Measurements from ENCODE around the gene PLPPR5.

PLPPR5 gene

GRCh38 chr1:98893371-98893770 lies 111.3 kb downstream of the PLPPR5 start:
- TF ChIP-seq EZH2 (optimal IDR thresholded peaks at IDR 0.05; ENCODE audit: low read depth, low read length) (no peak), EZH2phosphoT487 (IDR thresholded peaks at IDR 0.05; ENCODE audit: low read length) (no peak), CTCF (IDR thresholded peaks at IDR 0.05; ENCODE audit: low read length) (no peak)
- no peak overlapping the region for H3K4me3 ChIP-seq (ENCODE audit: low read length)
- H3K27ac ChIP-seq (ENCODE audit: low read length): no peak overlapping the region
- H3K4me2 ChIP-seq (ENCODE audit: low read depth, low read length): no peak overlapping the region
- H2AFZ ChIP-seq (ENCODE audit: low read length): no peak overlapping the region
- no peaks in the 10 kb centered on the region for H3K9me3 ChIP-seq (replicated peaks; ENCODE audit: insufficient read depth, low read length)
- DNase-seq: no peak
- no peaks in the 10 kb centered on the region for H3K79me2 ChIP-seq (ENCODE audit: low read length)
- no peaks in the 10 kb centered on the region for H3F3A ChIP-seq (ENCODE audit: insufficient read depth, low read length)
- no peaks in the 10 kb centered on the region for H3K36me3 ChIP-seq (replicated peaks; ENCODE audit: insufficient read depth, low read length)
- H3K9me2 ChIP-seq (replicated peaks; ENCODE audit: insufficient read depth, low read length): no peaks in the 10 kb centered on the region
- no peak overlapping the region for H3K9ac ChIP-seq (ENCODE audit: low read length)
- no peaks in the 10 kb centered on the region for H4K20me1 ChIP-seq (ENCODE audit: insufficient read depth, low read length)
- H3K27me3 ChIP-seq (replicated peaks; ENCODE audit: insufficient read depth, low read length): no peaks in the 10 kb centered on the region
- H3K4me1 ChIP-seq (ENCODE audit: low read length): no peaks in the 10 kb centered on the region

DNA sequence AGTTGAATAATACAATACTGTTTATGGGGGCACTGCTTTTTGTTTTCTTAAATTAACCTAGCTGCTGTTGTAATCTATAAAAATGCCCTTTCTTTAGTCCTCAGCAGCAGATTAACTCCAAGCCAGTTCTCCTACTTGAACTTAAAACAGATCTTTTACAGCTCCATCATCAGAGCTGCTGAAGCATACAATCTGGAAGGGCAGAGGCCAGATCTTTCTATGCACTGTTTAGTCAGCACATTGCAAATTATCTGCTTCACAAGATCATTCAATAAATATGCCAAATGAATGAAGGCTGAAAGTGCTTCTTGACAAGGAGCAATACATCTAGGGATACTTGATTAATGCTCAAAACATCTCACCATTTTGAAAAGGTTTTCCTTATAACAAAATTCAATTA lies 115.8 kb downstream of the PLPPR5 start:
- no peaks in the 10 kb centered on the region for H3K9me2 ChIP-seq (replicated peaks; ENCODE audit: insufficient read depth, low read length)
- no peak overlapping the region for H3K4me2 ChIP-seq (ENCODE audit: low read depth, low read length)
- TF ChIP-seq EZH2phosphoT487 (IDR thresholded peaks at IDR 0.05; ENCODE audit: low read length) (no peak), EZH2 (optimal IDR thresholded peaks at IDR 0.05; ENCODE audit: low read depth, low read length) (no peak), CTCF (IDR thresholded peaks at IDR 0.05; ENCODE audit: low read length) (no peak)
- DNase-seq: no peak
- H2AFZ ChIP-seq (ENCODE audit: low read length): no peak overlapping the region
- H4K20me1 ChIP-seq (ENCODE audit: insufficient read depth, low read length): no peaks in the 10 kb centered on the region
- no peak overlapping the region for H3K4me3 ChIP-seq (ENCODE audit: low read length)
- no peaks in the 10 kb centered on the region for H3K36me3 ChIP-seq (replicated peaks; ENCODE audit: insufficient read depth, low read length)
- H3K9me3 ChIP-seq (replicated peaks; ENCODE audit: insufficient read depth, low read length): no peaks in the 10 kb centered on the region
- H3K79me2 ChIP-seq (ENCODE audit: low read length): no peaks in the 10 kb centered on the region
- no peak overlapping the region for H3K9ac ChIP-seq (ENCODE audit: low read length)
- no peak overlapping the region for H3K27ac ChIP-seq (ENCODE audit: low read length)
- no peaks in the 10 kb centered on the region for H3K27me3 ChIP-seq (replicated peaks; ENCODE audit: insufficient read depth, low read length)
- H3K4me1 ChIP-seq (ENCODE audit: low read length): no peaks in the 10 kb centered on the region
- no peaks in the 10 kb centered on the region for H3F3A ChIP-seq (ENCODE audit: insufficient read depth, low read length)

- no peak for DNase-seq
- no peak overlapping the region for H3K4me3 ChIP-seq (ENCODE audit: low read length)
- no peaks in the 10 kb centered on the region for H3K79me2 ChIP-seq (ENCODE audit: low read length)
- no peaks in the 10 kb centered on the region for H3F3A ChIP-seq (ENCODE audit: insufficient read depth, low read length)
- H3K36me3 ChIP-seq (replicated peaks; ENCODE audit: insufficient read depth, low read length): no peaks in the 10 kb centered on the region
- H3K9ac ChIP-seq (ENCODE audit: low read length): no peak overlapping the region
- no peaks in the 10 kb centered on the region for H3K9me2 ChIP-seq (replicated peaks; ENCODE audit: insufficient read depth, low read length)
- H3K27me3 ChIP-seq (replicated peaks; ENCODE audit: insufficient read depth, low read length): no peaks in the 10 kb centered on the region
- no peaks in the 10 kb centered on the region for H3K9me3 ChIP-seq (replicated peaks; ENCODE audit: insufficient read depth, low read length)
- no peaks in the 10 kb centered on the region for H3K4me1 ChIP-seq (ENCODE audit: low read length)
- H3K4me2 ChIP-seq (ENCODE audit: low read depth, low read length): no peak overlapping the region
- TF ChIP-seq EZH2 (optimal IDR thresholded peaks at IDR 0.05; ENCODE audit: low read depth, low read length) (no peak), EZH2phosphoT487 (IDR thresholded peaks at IDR 0.05; ENCODE audit: low read length) (no peak), CTCF (IDR thresholded peaks at IDR 0.05; ENCODE audit: low read length) (no peak)
- H3K27ac ChIP-seq (ENCODE audit: low read length): no peak overlapping the region
- no peak overlapping the region for H2AFZ ChIP-seq (ENCODE audit: low read length)
- no peaks in the 10 kb centered on the region for H4K20me1 ChIP-seq (ENCODE audit: insufficient read depth, low read length)
These were observed 117.2 kb downstream of the PLPPR5 start for GRCh38 chr1:98887507-98887906.
